Measurements from ENCODE around the gene DUSP7. TPM values are rescaled to one million over a fixed set of nuclear protein-coding genes. Genes with fewer than 3 reads are reported as not detected.

Gene DUSP7
- total and polyA plus RNA-seq, 2 donors (not counting 3 experiments of a cell fraction or from before 2014, with no cell fraction given), result 29.2 to 37.7 TPM

GRCh38 chr3:52044869-52045619, 11.3 kb downstream of the DUSP7 start:
- H3K9ac ChIP-seq (replicated peaks; ENCODE audit: extremely low read depth, insufficient read depth, low read length), result no peak overlapping the region
- TF ChIP-seq POLR2AphosphoS5 (IDR thresholded peaks at IDR 0.05; ENCODE audit: insufficient read depth, low read depth, low read length) (no peak), MAX (IDR thresholded peaks at IDR 0.05; ENCODE audit: insufficient read depth, insufficient read length) (no peak), FOS (IDR thresholded peaks at IDR 0.05; ENCODE audit: borderline replicate concordance, insufficient read depth, low read length) (no peak), MYC (IDR thresholded peaks at IDR 0.05; ENCODE audit: low read depth, low read length) (no peak), GATA2 (IDR thresholded peaks at IDR 0.05; ENCODE audit: insufficient read depth, insufficient read length, low read depth, low read length) (no peak), CTCF (IDR thresholded peaks at IDR 0.05; ENCODE audit: extremely low read depth in 1 of 2, insufficient read depth in 1 of 2, low read depth in 1 of 2, low read length in 2 of 2) (no peak), POLR2A (IDR thresholded peaks at IDR 0.05; ENCODE audit: low read depth, low read length) (no peak), JUN (IDR thresholded peaks at IDR 0.05; ENCODE audit: borderline replicate concordance, insufficient read depth, insufficient read length, low read depth) (no peak), EZH2 (IDR thresholded peaks at IDR 0.05; ENCODE audit: borderline replicate concordance, low read depth, low read length, severe bottlenecking) (no peak)
- H3K4me2 ChIP-seq (ENCODE audit: insufficient read depth, low read length), result no peak overlapping the region
- H3K9me3 ChIP-seq (replicated peaks; ENCODE audit: control insufficient read depth, insufficient read depth, low read length), result no peaks in the 10 kb centered on the region
- no peaks in the 10 kb centered on the region for H3K9me1 ChIP-seq (replicated peaks; ENCODE audit: control insufficient read depth, extremely low read depth, insufficient read depth, low read length)
- H4K20me1 ChIP-seq (replicated peaks; ENCODE audit: control insufficient read depth, extremely low read depth, insufficient read depth, low read length), result no peaks in the 10 kb centered on the region
- ChIA-PET POLR2A (no interaction called here), CTCF (interaction anchor here (0.8 to 2.8 kb wide), 4 partner anchors 8 to 78 kb away, joined by 3 to 13 read pairs (median 10); partner anchors contain the start of gene DUSP7)
- no TSS peak for BruUV-seq (replicated peaks)
- dilution Hi-C loops (cut with MboI; ENCODE audit: extremely low pct_ligation_motif_present, low sequenced_read_pairs), result no loop called here
- no peaks in the 10 kb centered on the region for H3K27me3 ChIP-seq (ENCODE audit: control insufficient read depth in 2 of 2, insufficient read depth in 2 of 2, low read length in 2 of 2)
- no peaks in the 10 kb centered on the region for H3K79me2 ChIP-seq (ENCODE audit: control insufficient read depth, insufficient read depth, low read length)
- peaks cover 28% of the 10 kb centered on the region for H3K4me1 ChIP-seq (ENCODE audit: control insufficient read depth, extremely low read depth, insufficient read depth, low read length)
- H2AFZ ChIP-seq (ENCODE audit: low read depth, low read length), result no peak overlapping the region
- no peak overlapping the region for H3K4me3 ChIP-seq (replicated peaks in 1 of 3; ENCODE audit: insufficient read depth in 1 of 3, low read depth in 1 of 3, low read length in 3 of 3)
- H3K27ac ChIP-seq (ENCODE audit: insufficient read depth, low read depth, low read length), result no peak overlapping the region
- intact Hi-C loops (cut with micrococcal nuclease), result no loop called here
- peaks cover 0 to 7% of the 10 kb centered on the region in 2 experiments for H3K36me3 ChIP-seq (ENCODE audit: control insufficient read depth in 2 of 2, extremely low read depth in 1 of 2, insufficient read depth in 2 of 2, low read length in 2 of 2)
- no peak for DNase-seq (ENCODE audit: low read depth, low spot score)
- no peak for FAIRE-seq
